CD4-positive, alpha-beta T cell (primary cell): ENCODE measurements around the gene ALPL. TPM values are rescaled to one million over a fixed set of nuclear protein-coding genes. Genes with fewer than 3 reads are reported as not detected.
A peak's percentile ranks its signal among the peaks of the same experiment; 100 is the strongest.

Experiments used
- ATAC-seq: fragments of 200-7000 bp; cut with Tn5 transposase; one replicate; pipeline ENCODE4 v1.10.0; 2022; ENCODE audit warnings: mild to moderate bottlenecking; ENCODE audit not compliant: poor library complexity
- CTCF ChIA-PET: fragments of 350-600 bp; sonication (Branson Sonifier 250); formaldehyde crosslinking; loops from one replicate; lab custom pipeline; 2021; ENCODE audit warnings: antibody characterized with exemption, inconsistent platforms; lab: Charles Lee
- POLR2A ChIA-PET: fragments of 350-600 bp; sonication (Branson Sonifier 250); formaldehyde crosslinking; loops from one replicate; lab custom pipeline; 2021; ENCODE audit warnings: antibody characterized with exemption, inconsistent platforms; lab: Charles Lee
- DNase-seq, 14 experiments: peaks; one replicate each; pipeline ENCODE4 v3.0.0-alpha.2; 2013 to 2020; ENCODE audit warnings: mixed read lengths in 2 of 14
- H3K27ac ChIP-seq, 2 donors: one replicate each; pipeline versions ENCODE4 v1.5.1 to v1.7.0; 2013; ENCODE audit warnings: low read length in 2 of 2, low read depth in 1 of 2, mild to moderate bottlenecking in 1 of 2
- H3K27me3 ChIP-seq, 2 experiments: 1 replicate in 1 of 2; 2 replicates in 1 of 2; pipeline versions ENCODE4 v1.6.1 to v1.7.0; 2013; ENCODE audit warnings: low read length in 2 of 2, control low read depth in 1 of 2, mild to moderate bottlenecking in 1 of 2, moderate library complexity in 1 of 2; ENCODE audit not compliant: insufficient read depth in 2 of 2, control insufficient read depth in 1 of 2
- H3K36me3 ChIP-seq: one replicate; pipeline ENCODE4 v1.6.1; 2013; ENCODE audit warnings: low read length, control low read depth; ENCODE audit not compliant: insufficient read depth
- H3K4me1 ChIP-seq: one replicate; pipeline ENCODE4 v1.6.1; 2013; ENCODE audit warnings: low read length, control low read depth; ENCODE audit not compliant: insufficient read depth
- H3K4me3 ChIP-seq: one replicate; pipeline ENCODE4 v1.5.1; 2013; ENCODE audit warnings: mild to moderate bottlenecking, low read length, moderate library complexity
- H3K9me3 ChIP-seq, 2 experiments: 1 replicate in 1 of 2; 2 replicates in 1 of 2; pipeline versions ENCODE4 v1.6.1 to v1.7.0; 2013; ENCODE audit warnings: low read length in 2 of 2, mild to moderate bottlenecking in 2 of 2, control low read depth in 1 of 2, moderate library complexity in 1 of 2; ENCODE audit not compliant: control insufficient read depth in 1 of 2, insufficient read depth in 1 of 2
- H3K27ac Mint-ChIP-seq: one replicate; pipeline ENCODE4 v1.8.0; 2020; ENCODE audit warnings: mixed read lengths
- H3K27me3 Mint-ChIP-seq: one replicate; pipeline ENCODE4 v1.8.0; 2021; ENCODE audit warnings: mixed read lengths
- H3K36me3 Mint-ChIP-seq: one replicate; pipeline ENCODE4 v1.8.0; 2021; ENCODE audit warnings: low read depth, mixed read lengths
- H3K4me1 Mint-ChIP-seq: one replicate; pipeline ENCODE4 v1.8.0; 2021; ENCODE audit warnings: low read depth, mixed read lengths
- H3K4me3 Mint-ChIP-seq: one replicate; pipeline ENCODE4 v1.8.0; 2020; ENCODE audit warnings: mild to moderate bottlenecking, mixed read lengths
- H3K9me3 Mint-ChIP-seq: one replicate; pipeline ENCODE4 v1.8.0; 2020; ENCODE audit warnings: mixed read lengths
- intact Hi-C, 2 experiments: fragments of 100-400 bp; cut with DNase I in 1 of 2; cut with micrococcal nuclease in 1 of 2; formaldehyde crosslinking; loops; one replicate each; pipeline versions ENCODE4 v1.15.1 to v1.9.0; 2023 to 2025; cut with DNase I, micrococcal nuclease
- total RNA-seq, 174 experiments: library from RNA in 2 of 174; stranded (reverse) in 2 of 174; gene quantifications; one replicate each; pipeline ENCODE4 v1.2.3 and lab custom pipeline; 2021 to 2026
- TF ChIP-seq, protein P1 (sequence below): fragments of 200-600 bp; IDR thresholded peaks from one replicate; pipeline ENCODE4 v1.8.0; 2022; ENCODE audit warnings: antibody characterized with exemption, mild to moderate bottlenecking

Gene ALPL
- total RNA-seq, 2 experiments from 2014 or later = not detected

DNA sequence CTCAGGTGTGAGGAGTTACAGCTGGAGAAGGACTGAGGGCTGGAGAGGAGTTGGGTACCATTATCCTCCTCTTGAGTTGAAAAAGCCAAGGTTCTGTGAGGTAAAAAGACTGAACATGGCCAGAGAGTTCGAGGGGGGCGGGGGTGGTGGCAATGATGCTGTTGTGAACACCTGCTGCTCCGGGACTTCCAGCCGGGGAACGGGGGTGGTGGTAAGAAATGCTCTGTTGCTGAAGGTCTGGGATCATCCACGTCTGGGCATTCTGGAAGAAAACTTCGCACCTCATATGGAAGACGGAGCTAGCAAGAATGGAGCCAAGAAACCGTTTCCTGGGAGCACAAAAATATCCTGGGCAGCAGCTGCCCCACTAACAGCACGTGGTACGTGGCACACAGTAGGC lies 20.1 kb upstream of the ALPL start:
- H3K9me3 ChIP-seq = peaks cover 0 to 7% of the 10 kb centered on the region in 2 experiments
- Mint-ChIP-seq H3K27ac (no peak overlapping the region), H3K27me3 (peaks cover 12% of the 10 kb centered on the region), H3K36me3 (no peaks in the 10 kb centered on the region), H3K4me1 (no peaks in the 10 kb centered on the region), H3K4me3 (no peak overlapping the region), H3K9me3 (no peaks in the 10 kb centered on the region)
- peaks cover 12% of the 10 kb centered on the region for H3K4me1 ChIP-seq
- H3K27ac ChIP-seq = no peak overlapping the region
- CTCF ChIA-PET = no interaction called here
- intact Hi-C loops = no loop called here
- TF ChIP-seq, protein P1, sequence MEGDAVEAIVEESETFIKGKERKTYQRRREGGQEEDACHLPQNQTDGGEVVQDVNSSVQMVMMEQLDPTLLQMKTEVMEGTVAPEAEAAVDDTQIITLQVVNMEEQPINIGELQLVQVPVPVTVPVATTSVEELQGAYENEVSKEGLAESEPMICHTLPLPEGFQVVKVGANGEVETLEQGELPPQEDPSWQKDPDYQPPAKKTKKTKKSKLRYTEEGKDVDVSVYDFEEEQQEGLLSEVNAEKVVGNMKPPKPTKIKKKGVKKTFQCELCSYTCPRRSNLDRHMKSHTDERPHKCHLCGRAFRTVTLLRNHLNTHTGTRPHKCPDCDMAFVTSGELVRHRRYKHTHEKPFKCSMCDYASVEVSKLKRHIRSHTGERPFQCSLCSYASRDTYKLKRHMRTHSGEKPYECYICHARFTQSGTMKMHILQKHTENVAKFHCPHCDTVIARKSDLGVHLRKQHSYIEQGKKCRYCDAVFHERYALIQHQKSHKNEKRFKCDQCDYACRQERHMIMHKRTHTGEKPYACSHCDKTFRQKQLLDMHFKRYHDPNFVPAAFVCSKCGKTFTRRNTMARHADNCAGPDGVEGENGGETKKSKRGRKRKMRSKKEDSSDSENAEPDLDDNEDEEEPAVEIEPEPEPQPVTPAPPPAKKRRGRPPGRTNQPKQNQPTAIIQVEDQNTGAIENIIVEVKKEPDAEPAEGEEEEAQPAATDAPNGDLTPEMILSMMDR = no peak
- no peak for ATAC-seq
- no peaks in the 10 kb centered on the region for H3K36me3 ChIP-seq
- POLR2A ChIA-PET = no interaction called here
- H3K4me3 ChIP-seq = no peak overlapping the region
- no peak for DNase-seq
- H3K27me3 ChIP-seq = peaks cover 3 to 8% of the 10 kb centered on the region in 2 experiments

DNA sequence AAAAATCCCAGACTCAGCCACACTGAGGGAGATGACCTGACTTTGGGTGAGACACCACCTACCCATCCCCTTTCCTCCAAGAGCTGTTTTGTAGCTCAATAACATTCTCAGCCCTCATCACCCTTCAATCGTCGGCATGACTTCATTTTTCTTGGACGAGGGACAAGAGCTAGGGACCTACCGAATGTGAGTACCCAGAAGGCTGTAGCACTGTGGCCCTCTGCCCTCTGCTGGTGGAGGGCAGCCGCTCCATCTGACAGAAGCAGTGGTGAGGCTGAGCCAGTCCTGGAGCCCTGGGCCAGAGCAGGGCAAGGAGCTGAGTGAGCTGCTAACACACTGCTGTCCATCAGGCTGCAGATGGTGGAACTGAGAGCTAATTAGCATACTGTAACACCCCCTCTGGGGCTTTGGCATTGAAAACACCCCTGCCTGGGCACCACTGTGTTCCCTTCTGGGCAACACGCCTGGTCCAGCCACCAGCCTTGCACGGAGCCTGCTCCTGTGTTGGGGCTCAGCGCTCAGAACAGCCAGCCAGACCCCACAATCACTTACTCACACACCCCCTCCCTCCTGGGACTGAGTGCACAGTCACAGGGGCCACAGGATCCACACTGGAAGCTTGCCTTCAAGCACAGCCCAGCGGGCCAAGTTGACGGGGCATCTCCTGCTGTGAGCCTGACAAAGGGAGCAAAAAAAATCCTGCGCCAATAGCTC lies 18.3 kb upstream of the ALPL start:
- Histone ChIP-seq H3K9me3 (peaks cover 0 to 7% of the 10 kb centered on the region in 2 experiments), H3K27ac (no peak overlapping the region), H3K27me3 (peaks cover 3 to 8% of the 10 kb centered on the region in 2 experiments), H3K4me1 (peaks cover 12% of the 10 kb centered on the region), H3K36me3 (no peaks in the 10 kb centered on the region), H3K4me3 (no peak overlapping the region)
- intact Hi-C loops = no loop called here
- TF ChIP-seq, protein P1 = peak; percentile 14
- Mint-ChIP-seq H3K27ac (no peak overlapping the region), H3K27me3 (peaks cover 12% of the 10 kb centered on the region), H3K36me3 (no peaks in the 10 kb centered on the region), H3K4me1 (no peaks in the 10 kb centered on the region), H3K4me3 (no peak overlapping the region), H3K9me3 (no peaks in the 10 kb centered on the region)
- ChIA-PET CTCF (no interaction called here), POLR2A (no interaction called here)
- no peak for ATAC-seq
- DNase-seq = peak in 3 of 14 experiments; percentile 11 to 26 (median 14)

DNA sequence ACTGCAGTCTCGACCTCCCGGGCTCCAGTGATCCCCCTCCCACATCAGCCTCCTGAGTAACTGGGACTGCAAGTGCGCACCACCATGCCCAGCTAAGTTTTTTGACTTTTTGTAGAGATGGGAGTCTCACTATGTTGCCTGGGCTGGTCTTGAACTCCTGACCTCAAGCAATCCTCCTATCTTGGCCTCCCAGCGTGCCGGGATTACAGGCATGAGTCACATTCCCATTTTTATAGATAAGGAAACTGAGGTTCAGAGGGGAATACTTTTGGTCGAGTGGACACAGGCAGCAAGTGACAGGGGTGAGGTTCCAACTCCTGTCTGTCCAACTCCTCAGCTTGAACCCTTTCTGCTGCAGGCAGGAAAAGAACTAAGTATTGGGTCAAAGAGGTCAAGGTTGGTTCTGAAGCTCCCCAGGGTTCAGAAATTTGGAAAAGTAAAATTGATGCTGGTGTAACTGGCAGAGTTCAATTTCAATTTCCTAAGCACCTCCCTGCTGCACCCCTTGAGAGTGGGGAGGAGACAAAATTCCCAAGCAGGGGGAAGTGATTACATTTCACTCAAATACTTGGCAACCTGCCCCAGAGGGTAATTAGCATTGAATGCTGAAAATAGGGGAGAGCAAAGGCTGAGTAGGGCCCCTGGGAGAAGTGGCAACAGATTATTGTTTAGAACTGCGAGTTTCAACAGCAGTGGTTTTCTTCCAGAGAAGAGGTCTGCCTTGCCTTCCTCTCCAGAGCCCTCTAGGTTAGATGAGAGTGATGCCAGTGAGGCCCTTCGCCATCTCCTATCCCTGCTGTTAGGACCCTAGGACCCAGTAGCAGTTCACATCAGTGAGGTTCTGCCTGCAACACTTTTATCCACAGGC lies 17.5 kb upstream of the ALPL start:
- Histone ChIP-seq H3K4me3 (no peak overlapping the region), H3K4me1 (peaks cover 12% of the 10 kb centered on the region), H3K9me3 (peaks cover 0 to 7% of the 10 kb centered on the region in 2 experiments), H3K27me3 (peaks cover 3 to 8% of the 10 kb centered on the region in 2 experiments), H3K36me3 (no peaks in the 10 kb centered on the region), H3K27ac (no peak overlapping the region)
- DNase-seq (no peak), ATAC-seq (no peak)
- Mint-ChIP-seq H3K27me3 (peaks cover 12% of the 10 kb centered on the region), H3K36me3 (no peaks in the 10 kb centered on the region), H3K4me1 (no peaks in the 10 kb centered on the region), H3K4me3 (no peak overlapping the region), H3K27ac (no peak overlapping the region), H3K9me3 (no peaks in the 10 kb centered on the region)
- TF ChIP-seq, protein P1 = no peak
- POLR2A ChIA-PET = no interaction called here
- intact Hi-C loops = no loop called here
- CTCF ChIA-PET = no interaction called here
